Right forelimb (tissue), 1 donor: ENCODE measurements around the gene CEBPG.
A peak's percentile ranks its signal among the peaks of the same experiment; 100 is the strongest.

Experiments
- DNase-seq: peaks from one replicate; pipeline ENCODE4 v3.0.0-alpha.2; 2018

Gene CEBPG

DNA sequence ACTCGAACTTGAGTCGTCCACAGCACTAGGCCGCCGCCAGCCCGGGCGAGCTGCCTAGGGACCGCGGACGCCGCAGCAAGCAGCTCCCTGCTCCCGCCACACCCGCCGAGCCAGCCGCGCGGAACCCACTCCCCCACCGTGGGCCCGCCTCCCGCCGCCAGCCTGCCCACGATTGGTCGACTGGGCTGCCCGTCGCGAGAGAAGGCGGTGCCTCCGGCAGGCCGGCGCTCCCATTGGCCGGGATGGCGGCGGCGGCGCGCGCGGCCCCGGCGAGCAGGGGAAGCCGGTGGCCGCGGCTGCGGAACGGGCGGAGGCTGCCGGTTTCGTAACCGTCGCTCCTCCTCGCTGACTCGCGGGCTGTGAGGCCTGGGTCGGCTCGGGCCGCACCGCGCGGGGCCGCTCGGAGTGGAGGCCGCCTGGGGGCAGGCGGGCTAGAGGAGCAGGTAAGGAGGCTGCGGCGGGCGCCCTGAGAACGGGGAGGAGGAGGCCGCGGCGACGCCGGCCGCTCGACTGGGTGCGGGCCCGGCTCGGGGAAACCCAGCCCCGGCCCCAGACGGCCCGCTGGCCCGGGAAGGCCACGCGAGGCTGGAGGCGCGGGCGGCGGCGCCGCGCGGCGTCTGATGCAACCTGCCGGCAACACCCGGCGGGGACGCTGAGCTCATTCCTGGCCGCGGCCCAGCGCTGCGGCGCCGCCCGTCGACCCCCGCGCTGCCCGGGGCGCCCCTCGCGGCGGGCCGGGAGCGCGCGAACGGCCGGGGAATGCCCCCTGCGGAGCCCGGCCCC is at the start of gene CEBPG:
Gene CEBPG (plus strand): TSS at position 257 of the 783 bp plus-strand sequence. CDS start 5,531 bp downstream, outside the sequence.
- DNase-seq: peak; percentile 99

DNA sequence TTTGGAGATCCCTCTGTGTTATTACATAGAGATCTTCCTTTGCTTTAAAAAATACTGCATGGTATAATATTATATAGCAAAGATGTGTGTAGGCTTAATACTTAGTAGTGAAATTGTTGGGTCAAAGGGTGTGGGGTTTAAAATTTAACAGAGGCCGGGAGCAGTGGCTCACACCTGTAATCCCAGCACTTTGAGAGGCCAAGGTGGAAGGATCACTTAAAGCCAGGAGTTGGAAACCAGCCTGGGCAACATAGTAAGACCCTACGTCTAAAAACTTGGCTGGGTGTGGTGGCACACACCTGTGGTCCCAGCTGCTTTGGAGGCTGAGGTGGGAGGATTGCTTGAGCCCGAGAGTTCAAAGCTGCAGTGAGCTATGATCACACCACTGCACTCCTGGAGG is 48.9 kb upstream of the CEBPG start:
- no peak for DNase-seq

DNA sequence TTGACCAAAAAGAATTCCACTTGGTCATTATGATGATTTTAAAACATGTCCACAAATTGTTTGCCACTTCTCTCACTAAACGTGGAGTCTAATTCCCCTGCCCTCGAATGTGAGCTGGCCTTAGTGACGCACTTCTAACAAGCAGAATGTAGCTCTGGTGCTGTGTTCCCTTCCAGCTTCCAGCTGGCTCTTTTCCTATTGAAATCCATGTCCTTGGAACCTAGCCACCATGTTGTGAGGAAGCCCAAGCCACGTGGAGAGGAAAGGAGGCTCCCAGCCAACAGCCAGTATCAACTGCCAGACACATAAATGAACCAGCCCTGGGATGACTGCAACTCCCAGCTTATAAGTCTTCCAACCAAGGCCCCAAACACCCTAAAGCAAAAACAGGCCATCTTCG is 47.6 kb upstream of the CEBPG start:
- peak; percentile 79 for DNase-seq

DNA sequence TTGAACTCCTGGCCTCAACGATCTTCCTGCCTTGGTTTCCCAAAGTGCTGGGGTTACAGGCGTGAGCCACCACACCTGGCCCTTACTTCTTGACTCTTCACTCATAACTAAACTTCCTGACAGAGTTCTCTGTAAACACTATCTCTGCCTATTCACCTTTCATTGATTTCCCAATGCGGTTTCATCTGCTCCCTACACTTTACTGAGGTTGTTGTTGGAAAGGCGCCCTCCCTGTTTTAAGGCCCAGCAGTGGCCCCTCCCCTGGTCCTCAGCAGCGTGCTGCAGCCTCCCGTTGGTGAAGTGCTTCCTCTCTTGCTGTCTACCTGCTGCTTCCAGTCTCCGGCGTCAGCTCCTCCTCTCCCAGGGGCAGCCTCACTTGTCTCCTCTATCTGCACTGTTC is 44.4 kb upstream of the CEBPG start:
- no peak for DNase-seq

DNA sequence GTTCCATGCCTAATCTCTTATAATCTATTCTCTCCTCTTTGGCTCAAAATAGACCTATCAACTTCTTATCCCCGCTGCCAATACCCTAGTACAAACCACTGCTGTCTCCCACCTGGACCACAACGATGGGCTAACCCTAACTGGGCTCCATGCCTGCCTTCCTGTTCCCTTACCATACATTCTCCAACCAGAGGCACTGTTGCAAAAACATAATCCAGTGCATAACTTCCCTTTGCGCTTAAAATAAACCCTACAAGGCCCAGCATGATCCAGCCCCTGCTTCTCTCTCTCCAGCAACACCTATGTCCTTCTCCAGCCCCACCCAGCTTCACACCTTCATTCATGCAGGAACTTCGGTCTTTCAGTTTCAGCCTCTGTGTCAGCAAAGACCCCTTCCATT is 43.8 kb upstream of the CEBPG start:
- no peak for DNase-seq

DNA sequence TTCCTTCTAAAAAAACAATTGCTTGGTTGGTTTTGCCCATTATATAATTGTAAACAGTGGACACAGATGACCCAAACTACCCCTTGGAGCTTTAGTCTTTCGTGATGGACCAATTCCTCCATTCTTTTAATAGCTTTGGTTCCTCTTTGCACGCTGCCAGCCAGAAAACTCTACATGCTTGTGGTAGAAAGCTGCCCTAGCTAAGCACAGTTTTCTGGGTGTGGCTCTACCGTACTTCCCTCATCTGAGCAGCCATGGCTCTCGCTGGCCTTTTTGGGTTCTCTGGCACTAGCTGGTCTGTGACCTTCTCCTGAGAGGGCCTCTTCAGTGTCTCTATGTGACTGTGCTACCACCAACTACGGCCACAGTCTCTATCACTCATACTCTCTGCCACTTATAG is 41.3 kb upstream of the CEBPG start:
- no peak for DNase-seq

DNA sequence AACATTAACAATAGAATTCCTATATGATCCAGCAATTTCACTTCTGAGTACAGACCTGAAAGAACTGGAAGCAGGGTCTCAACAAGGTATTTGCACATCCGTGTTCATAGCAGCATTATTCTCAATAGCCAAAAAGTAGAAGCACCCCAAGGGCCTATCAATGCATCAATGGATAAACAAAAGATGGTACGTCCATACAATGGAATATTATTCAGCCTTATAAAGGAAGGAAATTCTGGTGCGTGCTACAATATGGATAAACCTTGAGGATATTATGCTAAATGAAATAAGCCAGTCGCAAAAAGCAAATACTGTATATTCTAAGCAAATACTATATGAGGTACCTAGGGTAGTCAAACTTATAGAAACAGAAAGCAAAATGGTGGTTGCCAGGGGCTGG is 40.4 kb upstream of the CEBPG start:
- no peak for DNase-seq

DNA sequence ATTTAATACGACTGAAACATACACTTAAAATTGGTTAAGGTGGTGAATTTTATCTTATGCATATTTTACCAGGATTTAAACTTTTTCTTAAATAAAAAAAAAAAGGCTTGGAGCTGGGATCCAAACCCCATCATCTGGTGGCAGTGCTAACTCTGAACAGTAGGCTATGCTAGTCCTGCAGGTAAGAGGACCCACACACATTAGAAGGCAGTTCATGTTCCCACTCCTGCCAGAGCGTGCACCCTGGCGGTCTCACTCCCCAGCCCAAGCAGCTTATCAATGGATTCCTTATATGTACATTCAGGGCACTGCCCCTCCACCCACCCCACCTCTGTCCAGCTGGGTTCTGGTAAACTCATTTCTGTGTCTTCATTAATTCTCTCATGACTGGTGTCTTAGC is 39.9 kb upstream of the CEBPG start:
- no peak for DNase-seq

DNA sequence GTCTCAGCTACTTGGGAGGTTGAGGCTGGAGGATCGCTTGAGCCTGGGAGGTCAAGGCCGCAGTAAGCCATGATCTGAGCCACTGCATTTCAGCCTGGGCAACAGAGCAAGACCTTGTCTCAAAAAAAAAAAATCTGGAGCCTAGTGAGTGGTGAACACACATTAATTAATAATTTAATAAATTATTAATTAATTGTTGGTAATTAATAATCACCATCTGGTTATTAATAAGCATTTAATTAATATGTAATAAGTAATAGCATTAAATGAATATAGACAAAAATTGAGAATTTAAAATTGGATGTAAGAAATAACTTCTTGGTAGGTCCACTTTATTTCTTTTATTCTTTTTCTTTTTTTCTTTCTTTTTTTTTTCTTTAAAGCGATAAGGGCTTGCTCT is 39.2 kb upstream of the CEBPG start:
- no peak for DNase-seq

DNA sequence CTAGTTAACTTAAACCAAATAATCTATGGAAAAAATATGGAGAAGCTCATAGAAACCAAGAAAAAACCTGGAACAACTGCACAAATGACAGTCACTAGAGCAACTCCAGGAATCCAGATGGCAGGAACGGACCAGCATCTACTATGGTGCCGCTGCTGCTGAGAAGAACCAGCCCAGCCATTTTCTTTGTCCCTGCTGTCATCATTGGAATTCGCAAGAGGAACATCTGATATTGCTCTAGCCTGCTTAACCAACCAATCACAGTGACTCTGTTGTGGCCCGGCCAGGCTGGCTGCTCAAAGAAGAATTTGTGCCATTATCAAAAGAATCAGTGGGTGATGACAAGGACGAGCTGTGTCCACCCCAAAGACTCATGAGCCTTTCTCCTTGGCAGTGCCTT is 38.1 kb upstream of the CEBPG start:
- no peak for DNase-seq

DNA sequence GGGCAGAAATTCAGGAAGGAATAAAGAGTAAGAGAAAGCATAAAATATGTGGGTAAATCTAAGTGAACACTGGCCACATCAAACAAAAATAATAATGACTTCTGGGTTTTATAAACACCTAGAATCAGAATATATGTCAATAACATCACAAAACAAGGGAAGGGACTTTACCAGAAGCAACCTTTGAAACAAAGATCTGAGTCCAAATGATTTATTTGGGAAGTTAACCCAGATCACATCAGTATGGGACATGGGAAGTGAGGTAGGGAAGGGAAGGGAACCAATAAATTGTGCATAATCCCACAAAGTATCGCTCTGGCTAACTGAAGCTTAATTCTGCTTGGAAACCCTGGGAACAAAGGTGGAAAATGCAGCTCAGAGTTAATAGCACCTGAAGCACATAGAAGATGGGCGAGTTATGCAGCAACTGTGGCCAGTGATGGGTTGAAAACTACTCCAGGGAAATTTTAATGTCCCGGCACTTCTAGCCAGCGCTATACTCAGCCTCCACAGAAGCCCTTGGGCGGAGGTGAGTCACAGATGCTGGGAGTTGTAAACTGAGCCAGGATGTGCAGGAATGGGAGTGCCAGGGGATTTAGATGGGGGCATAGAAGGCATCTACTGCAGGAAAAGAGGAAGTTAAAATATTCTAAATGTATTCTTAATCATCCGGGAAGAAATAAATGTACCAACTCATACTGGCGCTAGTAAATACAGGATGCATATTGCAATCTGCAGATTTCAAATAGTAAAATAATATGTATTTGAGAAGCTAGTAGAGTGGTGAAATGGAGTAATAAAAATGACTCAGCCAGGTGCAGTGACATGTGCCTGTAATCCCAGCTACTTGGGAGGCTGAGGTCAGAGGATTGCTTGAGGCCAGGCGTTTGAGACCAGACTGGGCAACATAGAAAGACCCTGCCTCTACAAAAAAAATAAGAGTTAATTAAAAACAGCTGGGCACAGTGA is 34.2 kb upstream of the CEBPG start:
- no peak for DNase-seq

DNA sequence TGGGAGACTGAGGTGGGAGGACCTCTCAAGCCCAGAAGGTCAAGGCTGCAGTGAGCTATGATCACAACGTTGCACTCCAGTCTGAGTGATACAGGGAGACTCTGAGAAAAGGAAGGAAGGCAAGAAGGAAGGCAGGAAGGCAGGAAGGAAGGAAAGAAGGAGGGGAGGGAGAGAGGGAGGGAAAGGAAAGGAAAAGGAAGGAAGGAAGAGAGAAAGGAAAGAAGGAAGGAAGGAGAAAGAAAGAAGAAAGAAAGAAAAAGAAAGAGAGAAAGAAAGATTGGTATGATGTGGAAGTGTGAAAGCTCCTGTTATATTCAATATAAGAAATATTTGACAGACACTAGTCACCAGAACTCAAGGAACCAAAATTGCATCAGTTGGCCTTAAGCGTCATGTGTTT is 32.5 kb upstream of the CEBPG start:
- DNase-seq: no peak

DNA sequence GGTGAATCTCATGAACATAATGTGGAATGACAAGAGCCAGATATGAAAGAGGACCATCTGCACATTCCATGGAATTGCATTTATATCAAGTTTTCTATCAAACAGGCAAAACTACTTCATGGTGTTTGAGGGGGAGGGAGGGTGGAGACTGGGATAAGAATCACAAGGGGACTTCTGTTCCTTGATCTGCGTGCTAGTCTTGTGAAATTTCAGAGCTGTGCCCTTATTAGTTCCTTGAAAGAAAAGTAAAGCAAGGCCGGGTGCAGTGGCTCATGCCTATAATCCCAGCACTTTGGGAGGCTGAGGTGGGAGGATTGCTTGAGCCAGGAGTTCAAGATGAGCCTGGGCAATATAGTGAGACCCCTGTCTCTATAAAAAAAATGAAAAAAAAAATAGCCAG is 30.2 kb upstream of the CEBPG start:
- no peak for DNase-seq

DNA sequence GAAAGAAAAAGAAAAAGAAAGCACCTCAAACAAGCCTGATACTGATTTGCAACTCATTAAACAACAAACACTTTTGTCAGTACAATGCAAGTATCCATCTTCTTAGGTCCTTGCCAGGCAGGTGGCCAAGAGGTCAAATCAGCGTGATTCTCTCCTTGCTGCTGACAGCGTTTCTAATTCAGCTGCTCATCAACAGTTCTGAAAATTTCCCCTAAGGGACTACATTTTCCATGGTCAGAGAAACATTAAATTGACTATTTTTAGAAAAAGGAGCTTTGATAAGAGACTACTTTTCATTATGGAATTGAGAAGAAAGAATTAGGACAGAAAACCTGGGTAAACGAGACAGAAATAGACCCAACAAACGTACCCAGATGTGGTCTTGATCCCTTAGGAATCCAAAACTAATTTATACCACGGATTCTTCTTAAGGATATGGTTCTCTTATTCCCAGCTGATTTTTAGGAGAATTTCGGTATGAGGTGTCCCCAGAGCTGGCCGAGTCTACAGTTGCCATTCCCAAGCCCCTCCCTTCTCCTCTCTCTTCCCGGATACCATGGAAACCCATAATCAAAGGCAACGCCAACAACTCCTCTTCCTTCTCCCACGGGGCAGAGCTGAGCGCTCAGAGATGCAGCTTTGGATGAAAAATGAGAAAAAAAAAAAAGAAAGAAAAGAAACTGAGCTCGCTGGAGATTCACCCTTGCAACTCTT is 29.5 kb upstream of the CEBPG start:
- DNase-seq: peak; percentile 56

DNA sequence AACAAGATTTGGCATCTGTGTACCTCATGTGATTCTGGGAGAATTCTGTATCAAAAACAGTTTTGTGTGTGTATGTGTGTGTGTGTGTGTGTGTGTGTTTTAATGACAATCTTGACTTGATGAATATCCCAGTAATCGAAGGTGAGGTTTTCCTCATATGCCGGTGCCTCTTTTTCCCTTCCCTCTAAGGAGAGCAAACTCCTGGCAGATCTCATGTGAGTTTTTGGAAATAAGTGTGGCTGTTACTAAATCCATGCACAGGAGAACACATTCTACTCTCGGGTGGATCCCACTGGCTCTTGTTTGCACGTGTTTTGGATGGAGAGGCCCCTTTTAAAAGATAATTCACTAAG is 29.0 kb upstream of the CEBPG start:
- no peak for DNase-seq

DNA sequence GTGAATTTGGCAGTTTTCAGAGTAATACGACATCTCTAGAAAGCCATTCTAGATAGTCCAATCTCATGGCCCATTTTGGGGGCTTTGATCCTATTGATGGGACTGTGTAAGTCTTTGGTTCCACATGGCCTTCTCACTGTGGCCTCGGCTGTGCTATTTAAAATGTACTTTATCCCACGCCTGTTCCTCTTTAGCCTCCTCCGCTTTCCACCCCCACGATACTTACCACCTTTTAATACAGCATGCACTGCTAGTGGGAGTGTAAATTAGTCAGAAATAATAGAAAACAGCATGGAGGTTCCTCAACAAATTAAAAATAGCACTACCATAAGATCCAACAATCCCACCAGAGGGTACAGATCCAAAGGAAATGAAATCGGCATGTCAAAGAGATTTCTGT is 28.3 kb upstream of the CEBPG start:
- no peak for DNase-seq

DNA sequence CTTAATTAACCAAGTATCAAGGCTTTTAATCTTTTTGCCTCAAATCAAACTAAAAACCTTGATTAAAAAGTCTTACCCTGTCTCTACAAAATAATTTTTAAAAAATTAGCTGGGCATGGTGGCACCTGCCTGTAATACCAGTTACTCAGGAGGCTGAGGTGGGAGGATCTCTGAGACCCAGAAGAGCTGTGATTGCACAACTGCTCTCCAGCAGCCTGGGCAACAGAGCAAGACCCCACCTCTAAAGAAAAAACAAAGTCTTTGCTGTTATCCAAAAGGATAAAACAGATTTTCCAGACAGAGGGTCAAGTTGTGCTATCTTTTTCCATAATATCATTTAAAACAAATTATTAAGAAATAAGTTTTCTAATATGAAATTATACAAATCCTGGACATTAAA is 26.8 kb upstream of the CEBPG start:
- no peak for DNase-seq

DNA sequence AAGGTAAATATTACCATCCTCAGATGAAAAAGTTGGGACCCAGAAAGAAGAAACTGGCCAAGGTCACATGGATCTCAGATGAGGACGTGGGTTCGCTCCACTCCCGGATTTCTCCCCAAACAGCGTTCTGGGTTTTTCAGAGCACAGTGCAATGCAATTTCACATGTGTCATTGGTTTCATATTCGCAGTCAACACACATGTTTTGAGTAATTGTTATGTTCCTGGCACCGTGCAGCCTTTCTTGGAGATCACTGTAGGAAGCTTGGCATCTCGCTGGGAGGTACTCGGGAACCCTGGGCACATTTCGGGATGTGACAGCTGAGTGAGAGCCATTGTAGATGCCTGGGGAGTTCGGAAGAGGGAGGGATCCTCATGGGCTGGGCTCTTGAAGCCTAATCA is 26.2 kb upstream of the CEBPG start:
- no peak for DNase-seq

DNA sequence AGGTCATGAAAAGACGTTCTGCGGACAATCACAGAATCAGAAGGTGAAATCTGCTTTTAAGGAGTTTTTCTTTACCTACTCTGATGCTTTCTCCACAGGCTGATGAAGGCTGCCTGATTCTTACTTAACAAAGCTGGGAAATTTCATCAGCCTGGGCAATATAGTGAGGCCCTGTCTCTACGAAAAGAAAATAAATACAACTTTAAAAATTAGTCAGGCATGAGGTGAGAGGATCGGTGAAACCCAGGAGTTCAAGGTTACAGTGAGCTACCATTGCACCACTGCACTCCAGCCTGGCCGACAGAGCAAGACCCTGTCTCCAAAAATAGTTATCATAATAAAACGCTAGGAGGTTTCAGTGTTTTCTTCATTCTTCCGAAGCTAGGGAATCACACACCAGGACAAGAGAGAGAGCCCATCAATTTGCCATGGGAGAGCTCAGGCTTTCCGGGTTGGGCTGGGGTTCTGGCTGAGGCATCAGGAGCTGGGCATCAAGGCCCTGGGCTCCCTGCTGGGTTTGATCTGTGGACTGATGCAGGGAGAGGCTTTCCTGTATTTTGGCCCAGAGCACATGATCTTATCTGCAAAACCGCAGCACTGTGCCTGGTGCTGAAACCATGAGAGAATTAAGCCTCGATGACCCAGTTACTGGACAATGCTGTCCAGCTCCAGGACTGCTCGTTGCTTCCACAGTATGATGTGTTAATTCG is 25.1 kb upstream of the CEBPG start:
- DNase-seq: no peak

DNA sequence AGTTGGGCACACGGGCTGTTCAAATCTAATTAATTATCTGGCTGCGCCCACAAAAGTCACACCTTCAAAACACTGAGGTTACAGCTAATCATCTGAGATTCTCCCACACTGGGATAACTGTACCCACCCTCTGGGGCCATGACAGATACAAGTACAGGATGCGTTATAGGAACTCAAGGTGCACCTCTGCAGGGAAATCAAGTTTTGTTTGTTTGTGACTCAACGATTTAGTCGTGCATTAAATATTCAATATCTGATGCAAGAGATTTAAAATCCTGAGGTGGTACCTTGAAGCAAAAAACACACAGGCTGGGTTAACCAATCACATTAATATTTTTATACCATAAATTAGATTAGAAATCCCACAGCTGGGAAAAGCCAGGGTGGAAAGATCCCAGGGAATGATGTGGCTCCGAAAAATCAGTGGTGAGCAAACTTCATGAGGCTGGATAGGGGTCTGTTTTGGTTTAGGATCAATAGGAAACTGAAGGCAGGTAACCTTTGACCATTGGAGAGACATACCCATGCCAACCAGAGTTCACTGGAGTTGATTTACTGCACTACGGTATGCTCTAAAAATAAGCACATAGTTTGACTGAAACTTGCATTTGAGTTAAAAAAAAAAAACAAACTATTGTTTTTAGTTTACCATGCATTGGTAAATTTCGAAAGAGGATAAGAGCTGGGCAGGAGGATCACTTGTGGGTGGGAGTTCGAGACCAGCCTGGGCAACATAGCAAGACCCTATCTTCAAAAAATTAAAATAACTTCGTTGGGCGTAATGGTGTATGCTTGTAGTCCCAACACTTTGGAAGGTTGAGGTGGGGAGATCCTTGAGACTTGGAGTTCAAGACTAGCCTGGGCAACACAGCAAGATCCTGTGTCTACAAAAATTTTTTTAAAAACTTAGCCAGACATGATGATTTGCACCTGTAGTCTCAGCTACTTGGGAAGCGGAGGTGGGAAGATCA is 23.9 kb upstream of the CEBPG start:
- DNase-seq: no peak

DNA sequence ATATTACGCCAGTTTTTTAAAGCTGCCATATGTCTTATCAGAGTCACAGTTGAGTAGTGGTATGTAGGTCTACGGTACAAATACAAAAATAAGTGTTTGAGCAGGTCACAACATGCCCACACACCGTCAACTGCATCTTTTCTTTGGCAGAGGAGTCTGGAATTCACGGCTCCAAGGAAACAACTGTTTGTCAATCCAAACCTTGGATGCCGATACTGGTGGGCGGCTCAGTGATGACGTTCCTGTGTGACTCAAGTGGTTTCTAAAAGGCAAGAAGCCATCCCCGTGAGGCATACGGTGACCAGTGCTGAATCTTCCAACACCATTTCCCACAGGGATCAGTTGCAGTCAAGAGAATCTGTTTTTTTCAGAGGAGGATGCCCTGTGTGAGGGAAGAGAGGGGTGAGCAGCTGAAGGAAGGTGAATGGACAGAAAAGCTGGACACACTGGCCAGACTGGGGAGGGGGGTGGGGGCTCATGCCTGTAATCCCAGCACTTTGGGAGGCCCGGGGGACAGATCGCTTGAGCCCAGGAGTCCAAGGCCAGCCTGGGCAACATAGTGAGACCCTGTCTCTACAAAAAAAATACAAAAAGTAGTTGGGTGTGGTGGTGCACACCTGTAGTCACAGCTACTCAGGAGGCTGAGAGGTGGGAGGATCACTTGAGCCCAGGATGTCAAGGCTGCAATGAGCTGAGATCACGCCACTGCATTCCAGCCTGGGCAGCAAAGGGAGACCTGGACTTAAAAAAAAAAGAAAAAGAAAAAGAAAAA is 22.8 kb upstream of the CEBPG start:
- no peak for DNase-seq
